A673 (cell line): ENCODE data around the gene PLEKHH2.

ENCODE experiments used
- CTCF ChIP-seq: fragments of 300-800, 200-600 bp; sonication (generic); conservative IDR thresholded peaks from 2 replicates; pipeline ENCODE4 v1.5.1; 2017; ENCODE audit warnings: low read depth, mild to moderate bottlenecking, antibody characterized with exemption, low read length, moderate library complexity, mixed read lengths
- EZH2 ChIP-seq: fragments of 200-600 bp; sonication (generic); IDR thresholded peaks from 2 replicates; pipeline ENCODE4 v1.6.1; 2017; ENCODE audit warnings: borderline replicate concordance, low read depth, mild to moderate bottlenecking, mixed read lengths, antibody characterized with exemption, low read length; ENCODE audit not compliant: poor library complexity, severe bottlenecking

- TF ChIP-seq CTCF: no peak
- no peak for TF ChIP-seq EZH2
These were observed 122.1 kb downstream of the PLEKHH2 start for GRCh38 chr2:43759195-43759594.
